ENCODE data around the gene SLIT1.

Gene SLIT1

GRCh38 chr10:96949039-96949683 is 236.6 kb downstream of the SLIT1 start:
- no peak for DNase-seq

Measured in suppressor macrophage treated with lipopolysaccharide for 1 hour (primary cell).